Fibroblast of villous mesenchyme (primary cell): Measurements from ENCODE around the gene JMJD7. TPM values are rescaled to one million over a fixed set of nuclear protein-coding genes. Genes with fewer than 3 reads are reported as not detected.

Source experiments
- DNase-seq: peaks from one replicate; pipeline ENCODE4 v3.0.0-alpha.2; 2010; ENCODE audit warnings: low read depth
- H3K4me3 ChIP-seq: 2 replicates; pipeline ENCODE4 v1.5.1; 2011; ENCODE audit warnings: low read depth, mild to moderate bottlenecking, low read length
- total RNA-seq: library from RNA; depleted of rRNA; stranded (reverse); fragments of >200 nt; gene quantifications from 2 replicates; pipeline ENCODE4 v1.2.3, GENCODE V29; 2012
- TF ChIP-seq, protein P1 (sequence below): IDR thresholded peaks from 2 replicates; pipeline ENCODE4 v1.5.1; 2012; ENCODE audit warnings: low read depth, mild to moderate bottlenecking, low read length; ENCODE audit not compliant: insufficient read depth

The JMJD7 gene
- total RNA-seq, 1 donor: 2.2 TPM

GRCh38 chr15:41874736-41875135 lies 46.8 kb downstream of the JMJD7 start:
- H3K4me3 ChIP-seq: no peak overlapping the region
- TF ChIP-seq, protein P1, sequence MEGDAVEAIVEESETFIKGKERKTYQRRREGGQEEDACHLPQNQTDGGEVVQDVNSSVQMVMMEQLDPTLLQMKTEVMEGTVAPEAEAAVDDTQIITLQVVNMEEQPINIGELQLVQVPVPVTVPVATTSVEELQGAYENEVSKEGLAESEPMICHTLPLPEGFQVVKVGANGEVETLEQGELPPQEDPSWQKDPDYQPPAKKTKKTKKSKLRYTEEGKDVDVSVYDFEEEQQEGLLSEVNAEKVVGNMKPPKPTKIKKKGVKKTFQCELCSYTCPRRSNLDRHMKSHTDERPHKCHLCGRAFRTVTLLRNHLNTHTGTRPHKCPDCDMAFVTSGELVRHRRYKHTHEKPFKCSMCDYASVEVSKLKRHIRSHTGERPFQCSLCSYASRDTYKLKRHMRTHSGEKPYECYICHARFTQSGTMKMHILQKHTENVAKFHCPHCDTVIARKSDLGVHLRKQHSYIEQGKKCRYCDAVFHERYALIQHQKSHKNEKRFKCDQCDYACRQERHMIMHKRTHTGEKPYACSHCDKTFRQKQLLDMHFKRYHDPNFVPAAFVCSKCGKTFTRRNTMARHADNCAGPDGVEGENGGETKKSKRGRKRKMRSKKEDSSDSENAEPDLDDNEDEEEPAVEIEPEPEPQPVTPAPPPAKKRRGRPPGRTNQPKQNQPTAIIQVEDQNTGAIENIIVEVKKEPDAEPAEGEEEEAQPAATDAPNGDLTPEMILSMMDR: no peak
- no peak for DNase-seq

DNA sequence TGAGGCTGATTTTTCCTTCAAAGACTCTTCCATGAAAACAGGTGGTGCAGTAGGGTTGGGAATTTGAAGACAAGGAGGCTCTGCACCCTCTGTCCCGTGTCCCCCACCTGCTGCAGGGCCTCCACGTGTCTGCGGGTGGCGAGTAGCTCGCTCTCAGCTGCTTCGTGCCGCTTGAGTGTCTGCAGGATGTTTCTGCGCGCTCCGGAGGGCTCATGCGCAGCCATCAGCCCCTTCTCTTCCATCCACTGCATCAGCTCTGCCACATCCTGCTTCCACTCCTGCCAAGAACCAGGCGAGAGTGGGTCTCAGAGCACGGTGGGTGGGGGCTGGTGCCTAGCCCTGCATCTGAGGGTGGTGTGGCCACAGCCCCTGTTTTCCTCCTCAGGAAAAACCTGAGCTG lies 48.1 kb downstream of the JMJD7 start:
- no peak overlapping the region for H3K4me3 ChIP-seq
- no peak for DNase-seq
- TF ChIP-seq, protein P1: no peak

DNA sequence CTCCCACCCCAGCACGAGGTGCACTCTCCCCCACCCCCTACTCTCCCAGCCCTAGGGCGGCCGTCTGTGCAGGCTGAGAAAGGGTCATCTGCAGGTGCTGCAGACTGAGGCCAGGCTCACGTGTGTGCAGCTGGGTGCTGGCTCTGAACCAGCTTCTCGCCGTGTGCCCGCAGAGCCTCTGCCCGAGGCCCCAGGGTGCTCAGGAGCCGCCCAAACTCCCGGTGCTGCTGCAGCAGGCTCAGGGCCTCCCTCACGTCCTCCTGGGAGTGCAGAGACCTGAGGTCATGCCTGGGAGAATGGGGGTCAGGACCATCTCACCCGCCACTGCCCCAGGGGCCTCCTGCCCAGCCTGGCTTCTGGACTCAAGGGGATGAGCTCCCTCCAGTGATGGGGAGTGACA lies 48.8 kb downstream of the JMJD7 start:
- H3K4me3 ChIP-seq: no peak overlapping the region
- no peak for DNase-seq
- TF ChIP-seq, protein P1: no peak

- TF ChIP-seq, protein P1: no peak
- no peak for DNase-seq
- no peak overlapping the region for H3K4me3 ChIP-seq
These were observed 49.9 kb downstream of the JMJD7 start for GRCh38 chr15:41877631-41878354.

DNA sequence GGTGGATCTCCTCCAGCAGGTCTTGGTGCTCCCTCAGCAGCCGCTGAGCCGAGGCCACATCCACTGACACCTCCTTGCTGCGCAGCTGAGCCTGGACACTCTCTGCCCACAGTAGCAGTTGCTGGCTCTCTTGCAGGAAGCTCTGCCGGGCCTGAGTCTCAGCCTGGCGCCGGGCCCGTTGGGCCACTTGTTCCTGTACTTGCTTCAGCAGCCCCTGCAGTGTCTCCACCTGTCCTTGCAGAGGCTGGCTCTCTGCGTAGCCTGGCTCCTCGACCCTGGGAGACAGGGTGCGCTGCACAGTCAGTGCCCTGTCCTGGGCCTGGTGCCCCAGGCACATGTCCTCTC lies 50.4 kb downstream of the JMJD7 start:
- TF ChIP-seq, protein P1: no peak
- no peak for DNase-seq
- no peak overlapping the region for H3K4me3 ChIP-seq

DNA sequence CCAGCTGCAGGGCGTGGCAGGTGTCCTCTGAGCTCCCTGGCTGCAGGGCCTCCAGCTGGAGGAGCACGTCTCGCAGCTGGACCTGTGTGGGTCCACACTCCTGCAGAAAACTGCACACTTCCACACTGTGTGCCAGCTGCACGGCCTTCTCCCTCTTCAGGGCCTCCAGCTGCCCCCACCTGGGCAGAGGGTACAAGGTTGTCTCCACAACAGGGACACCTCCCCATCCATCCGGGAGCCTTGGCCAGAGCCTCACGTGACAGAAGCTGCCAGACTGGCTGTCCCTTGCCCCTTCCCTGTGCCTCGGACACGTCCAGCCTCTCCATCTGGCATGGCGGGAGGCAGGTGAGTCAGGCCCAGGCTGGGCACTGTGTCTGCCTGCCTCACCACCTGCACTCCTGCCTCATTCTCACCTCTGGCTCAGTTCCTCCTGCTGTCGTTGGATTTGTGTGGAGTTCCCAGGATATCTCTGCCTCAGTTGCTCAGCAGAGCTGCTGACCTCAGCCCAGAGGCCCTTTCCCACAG lies 51.5 kb downstream of the JMJD7 start:
- TF ChIP-seq, protein P1: no peak
- no peak overlapping the region for H3K4me3 ChIP-seq
- no peak for DNase-seq
